OCI-LY1 (cell line): ENCODE results near the gene RBKS.

Experiments
- H2AFZ ChIP-seq: fragments of 200-600 bp; sonication (generic), shearing (Covaris generic); 2 replicates; pipeline ENCODE4 v1.6.0; 2014; ENCODE audit warnings: antibody characterized with exemption, mild to moderate bottlenecking, low read length
- H3F3A ChIP-seq: fragments of 200-600 bp; sonication (generic), shearing (Covaris generic); 2 replicates; pipeline ENCODE4 v1.6.0; 2014; ENCODE audit warnings: mild to moderate bottlenecking, antibody characterized with exemption, low read length, moderate library complexity; ENCODE audit not compliant: insufficient read depth
- H3K27ac ChIP-seq: fragments of 200-600 bp; sonication (generic); 2 replicates; pipeline ENCODE4 v1.5.1; 2014; ENCODE audit warnings: low read length, mixed run types, mild to moderate bottlenecking, low read depth; ENCODE audit not compliant: poor library complexity, severe bottlenecking
- H3K27me3 ChIP-seq: fragments of 200-600 bp; sonication (generic); 2 replicates; pipeline ENCODE4 v1.6.0; 2014; ENCODE audit warnings: antibody characterized with exemption, mild to moderate bottlenecking, low read length, moderate library complexity; ENCODE audit not compliant: insufficient read depth
- H3K36me3 ChIP-seq: fragments of 200-600 bp; sonication (generic); 2 replicates; pipeline ENCODE4 v1.6.1; 2014; ENCODE audit warnings: mild to moderate bottlenecking, antibody characterized with exemption, low read length, moderate library complexity, mixed read lengths; ENCODE audit not compliant: insufficient read depth
- H3K4me1 ChIP-seq: fragments of 200-600 bp; sonication (generic); 2 replicates; pipeline ENCODE4 v1.5.1; 2014; ENCODE audit warnings: mild to moderate bottlenecking, low read length, moderate library complexity; ENCODE audit not compliant: insufficient read depth, severe bottlenecking
- H3K4me2 ChIP-seq: fragments of 200-600 bp; sonication (generic), shearing (Covaris generic); 2 replicates; pipeline ENCODE4 v1.6.1; 2014; ENCODE audit warnings: low read length
- H3K4me3 ChIP-seq: fragments of 200-600 bp; sonication (generic); 2 replicates; pipeline ENCODE4 v1.5.1; 2014; ENCODE audit warnings: low read length, low read depth, mild to moderate bottlenecking, mixed read lengths; ENCODE audit not compliant: poor library complexity, severe bottlenecking
- H3K79me2 ChIP-seq: fragments of 200-600 bp; shearing (Covaris generic); 2 replicates; pipeline ENCODE4 v1.6.1; 2016; ENCODE audit warnings: mixed run types, low read length, mixed read lengths; ENCODE audit not compliant: insufficient read depth
- H3K9ac ChIP-seq: fragments of 200-600 bp; sonication (generic), shearing (Covaris generic); 2 replicates; pipeline ENCODE4 v1.6.1; 2014; ENCODE audit warnings: mild to moderate bottlenecking, low read length, mixed read lengths
- H3K9me2 ChIP-seq: fragments of 200-600 bp; sonication (generic), shearing (Covaris generic); 2 replicates; pipeline ENCODE4 v1.6.1; 2014; ENCODE audit warnings: low read depth, mild to moderate bottlenecking, low read length, mixed read lengths
- H3K9me3 ChIP-seq: fragments of 200-600 bp; shearing (Covaris generic); 2 replicates; pipeline ENCODE4 v1.6.1; 2014; ENCODE audit warnings: low read length, mixed read lengths
- H4K20me1 ChIP-seq: fragments of 200-600 bp; sonication (generic), shearing (Covaris generic); 2 replicates; pipeline ENCODE4 v1.6.0; 2016; ENCODE audit warnings: mild to moderate bottlenecking, low read length; ENCODE audit not compliant: insufficient read depth
- EZH2 ChIP-seq: fragments of 200-600 bp; sonication (generic), shearing (Covaris generic); IDR thresholded peaks from 2 replicates; pipeline ENCODE4 v1.8.0; 2017; ENCODE audit warnings: borderline replicate concordance, mixed run types, mild to moderate bottlenecking, antibody characterized with exemption, low read length, moderate library complexity, mixed read lengths
- TF ChIP-seq, protein P1 (sequence below): fragments of 200-600 bp; sonication (generic), shearing (Covaris generic); IDR thresholded peaks from 2 replicates; pipeline ENCODE4 v1.5.1; 2017; ENCODE audit warnings: mild to moderate bottlenecking, antibody characterized with exemption, low read length, moderate library complexity, mixed read lengths

RBKS gene

GRCh38 chr2:27811768-27812167, 78.4 kb downstream of the RBKS start:
- no peaks in the 10 kb centered on the region for H3K9me2 ChIP-seq
- H3K27me3 ChIP-seq, result peaks cover 9% of the 10 kb centered on the region; the same call in 1 of the 2 replicates
- H3K4me2 ChIP-seq, result no peak overlapping the region

GRCh38 chr2:27810455-27810854, 79.7 kb downstream of the RBKS start:
- no peaks in the 10 kb centered on the region for H4K20me1 ChIP-seq
- no peaks in the 10 kb centered on the region for H3K9me3 ChIP-seq
- no peak overlapping the region for H3K27ac ChIP-seq
- no peaks in the 10 kb centered on the region for H3K4me1 ChIP-seq
- H3K27me3 ChIP-seq, result peaks cover 4% of the 10 kb centered on the region; the same call in 1 of the 2 replicates
- no peak overlapping the region for H3K4me3 ChIP-seq
- H3K9me2 ChIP-seq, result no peaks in the 10 kb centered on the region
- no peak overlapping the region for H2AFZ ChIP-seq
- H3F3A ChIP-seq, result no peaks in the 10 kb centered on the region
- TF ChIP-seq EZH2, result no peak
- TF ChIP-seq, protein P1, sequence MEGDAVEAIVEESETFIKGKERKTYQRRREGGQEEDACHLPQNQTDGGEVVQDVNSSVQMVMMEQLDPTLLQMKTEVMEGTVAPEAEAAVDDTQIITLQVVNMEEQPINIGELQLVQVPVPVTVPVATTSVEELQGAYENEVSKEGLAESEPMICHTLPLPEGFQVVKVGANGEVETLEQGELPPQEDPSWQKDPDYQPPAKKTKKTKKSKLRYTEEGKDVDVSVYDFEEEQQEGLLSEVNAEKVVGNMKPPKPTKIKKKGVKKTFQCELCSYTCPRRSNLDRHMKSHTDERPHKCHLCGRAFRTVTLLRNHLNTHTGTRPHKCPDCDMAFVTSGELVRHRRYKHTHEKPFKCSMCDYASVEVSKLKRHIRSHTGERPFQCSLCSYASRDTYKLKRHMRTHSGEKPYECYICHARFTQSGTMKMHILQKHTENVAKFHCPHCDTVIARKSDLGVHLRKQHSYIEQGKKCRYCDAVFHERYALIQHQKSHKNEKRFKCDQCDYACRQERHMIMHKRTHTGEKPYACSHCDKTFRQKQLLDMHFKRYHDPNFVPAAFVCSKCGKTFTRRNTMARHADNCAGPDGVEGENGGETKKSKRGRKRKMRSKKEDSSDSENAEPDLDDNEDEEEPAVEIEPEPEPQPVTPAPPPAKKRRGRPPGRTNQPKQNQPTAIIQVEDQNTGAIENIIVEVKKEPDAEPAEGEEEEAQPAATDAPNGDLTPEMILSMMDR, result no peak
- no peaks in the 10 kb centered on the region for H3K36me3 ChIP-seq
- H3K4me2 ChIP-seq, result no peak overlapping the region
- H3K79me2 ChIP-seq, result no peaks in the 10 kb centered on the region
- no peak overlapping the region for H3K9ac ChIP-seq

More at GRCh38 chr2:27811768-27812167, 78.4 kb downstream of the RBKS start:
- TF ChIP-seq, protein P1, result no peak
- TF ChIP-seq EZH2, result no peak
- H3K4me1 ChIP-seq, result no peaks in the 10 kb centered on the region
- H4K20me1 ChIP-seq, result no peaks in the 10 kb centered on the region
- no peak overlapping the region for H3K4me3 ChIP-seq
- no peak overlapping the region for H2AFZ ChIP-seq
- no peaks in the 10 kb centered on the region for H3K79me2 ChIP-seq
- H3K27ac ChIP-seq, result no peak overlapping the region
- H3K36me3 ChIP-seq, result no peaks in the 10 kb centered on the region
- no peaks in the 10 kb centered on the region for H3K9me3 ChIP-seq
- H3K9ac ChIP-seq, result no peak overlapping the region
- H3F3A ChIP-seq, result no peaks in the 10 kb centered on the region

- H3K9ac ChIP-seq, result no peak overlapping the region
- no peak overlapping the region for H3K27ac ChIP-seq
- no peak overlapping the region for H2AFZ ChIP-seq
- H3F3A ChIP-seq, result no peaks in the 10 kb centered on the region
- H3K36me3 ChIP-seq, result no peaks in the 10 kb centered on the region
- no peaks in the 10 kb centered on the region for H3K9me3 ChIP-seq
- H3K79me2 ChIP-seq, result no peaks in the 10 kb centered on the region
- H3K4me3 ChIP-seq, result no peak overlapping the region
- no peaks in the 10 kb centered on the region for H4K20me1 ChIP-seq
- no peaks in the 10 kb centered on the region for H3K27me3 ChIP-seq
- TF ChIP-seq, protein P1, result no peak
- TF ChIP-seq EZH2, result no peak
- no peaks in the 10 kb centered on the region for H3K9me2 ChIP-seq
- H3K4me2 ChIP-seq, result no peak overlapping the region
- H3K4me1 ChIP-seq, result no peaks in the 10 kb centered on the region
Observed at GRCh38 chr2:27809761-27810241, 80.4 kb downstream of the RBKS start.
